Measurements from ENCODE around the gene RAB3C.

GRCh38 chr5:58736214-58736613 is 153.3 kb downstream of the RAB3C start:
- TF ChIP-seq CTCF (IDR thresholded peaks at IDR 0.05) (no peak), POLR2A (IDR thresholded peaks at IDR 0.05) (no peak), EP300 (IDR thresholded peaks at IDR 0.05) (no peak)
